MM.1S (cell line): ENCODE measurements around the gene SYT1.

ENCODE experiments used
- EZH2phosphoT487 ChIP-seq: fragments of 300-600 bp; sonication (generic); IDR thresholded peaks from 2 replicates; pipeline ENCODE4 v1.6.1; 2018; ENCODE audit warnings: antibody characterized with exemption, low read length
- TF ChIP-seq, protein P1 (sequence below): fragments of 300-600 bp; sonication (generic); IDR thresholded peaks from 2 replicates; pipeline ENCODE4 v1.5.1; 2016; ENCODE audit warnings: antibody characterized with exemption, low read length, mixed read lengths

DNA sequence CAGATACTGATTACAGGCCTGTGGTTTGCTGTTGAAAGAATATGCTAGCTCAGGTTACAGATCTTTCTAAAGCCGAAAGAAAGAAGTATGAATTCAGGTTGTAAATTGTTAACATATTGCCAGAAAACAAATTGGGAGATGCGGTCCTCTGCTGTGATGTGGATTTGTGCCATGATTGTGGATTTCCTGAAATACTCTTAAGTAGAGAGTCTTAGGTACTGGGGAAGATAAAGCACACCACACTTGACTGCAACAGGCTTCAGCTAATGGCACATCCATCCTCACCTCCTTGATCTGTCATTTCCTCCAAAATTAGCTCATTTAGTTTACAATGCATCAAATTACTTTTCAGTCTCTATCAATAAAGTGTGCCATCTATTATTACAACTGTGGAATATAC, 279.2 kb downstream of the SYT1 start:
- TF ChIP-seq, protein P1, sequence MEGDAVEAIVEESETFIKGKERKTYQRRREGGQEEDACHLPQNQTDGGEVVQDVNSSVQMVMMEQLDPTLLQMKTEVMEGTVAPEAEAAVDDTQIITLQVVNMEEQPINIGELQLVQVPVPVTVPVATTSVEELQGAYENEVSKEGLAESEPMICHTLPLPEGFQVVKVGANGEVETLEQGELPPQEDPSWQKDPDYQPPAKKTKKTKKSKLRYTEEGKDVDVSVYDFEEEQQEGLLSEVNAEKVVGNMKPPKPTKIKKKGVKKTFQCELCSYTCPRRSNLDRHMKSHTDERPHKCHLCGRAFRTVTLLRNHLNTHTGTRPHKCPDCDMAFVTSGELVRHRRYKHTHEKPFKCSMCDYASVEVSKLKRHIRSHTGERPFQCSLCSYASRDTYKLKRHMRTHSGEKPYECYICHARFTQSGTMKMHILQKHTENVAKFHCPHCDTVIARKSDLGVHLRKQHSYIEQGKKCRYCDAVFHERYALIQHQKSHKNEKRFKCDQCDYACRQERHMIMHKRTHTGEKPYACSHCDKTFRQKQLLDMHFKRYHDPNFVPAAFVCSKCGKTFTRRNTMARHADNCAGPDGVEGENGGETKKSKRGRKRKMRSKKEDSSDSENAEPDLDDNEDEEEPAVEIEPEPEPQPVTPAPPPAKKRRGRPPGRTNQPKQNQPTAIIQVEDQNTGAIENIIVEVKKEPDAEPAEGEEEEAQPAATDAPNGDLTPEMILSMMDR, result no peak
- no peak for TF ChIP-seq EZH2phosphoT487
